Stimulated activated CD8-positive, alpha-beta memory T cell treated with anti-CD3 and anti-CD28 coated beads, Interleukin-7, amount 100 ng/mL, for 4 hours (primary cell): ENCODE data around the gene NCOA1.
A peak's percentile ranks its signal among the peaks of the same experiment; 100 is the strongest.
"Not testable (repeated sequence)": the region's sequence is repeated elsewhere in the genome, so short reads cannot be mapped to it uniquely, and the experiment has no call there.

Experiments
- DNase-seq, 2 donors: peaks; one replicate each; pipeline ENCODE4 v3.0.0-alpha.2; 2020; ENCODE audit warnings: low read depth in 2 of 2

Gene NCOA1

GRCh38 chr2:24490690-24491541, at the start of gene NCOA1:
TSS of gene NCOA1 (plus strand) at chr2:24491254. CDS start at chr2:24658678, 167,424 bp downstream.
- peak; percentile 85 to 88 for DNase-seq

GRCh38 chr2:24448797-24449196, 42.3 kb upstream of the NCOA1 start:
- no peak for DNase-seq

GRCh38 chr2:24449344-24449743, 41.7 kb upstream of the NCOA1 start:
- no peak for DNase-seq

- DNase-seq = no peak
Observed at GRCh38 chr2:24451805-24452501, 39.1 kb upstream of the NCOA1 start.

- DNase-seq = no peak
Observed at GRCh38 chr2:24452502-24452885, 38.6 kb upstream of the NCOA1 start.

- DNase-seq = no peak
Observed at GRCh38 chr2:24453379-24454073, 37.5 kb upstream of the NCOA1 start.

GRCh38 chr2:24454294-24454693, 36.8 kb upstream of the NCOA1 start:
- no peak for DNase-seq

- DNase-seq = no peak
Observed at GRCh38 chr2:24456599-24457556, 34.2 kb upstream of the NCOA1 start.

- no peak for DNase-seq
Observed at GRCh38 chr2:24457696-24458386, 33.2 kb upstream of the NCOA1 start.

GRCh38 chr2:24459224-24460161, 31.6 kb upstream of the NCOA1 start:
- no peak for DNase-seq

- DNase-seq = no peak
Observed at GRCh38 chr2:24461685-24462084, 29.4 kb upstream of the NCOA1 start.

GRCh38 chr2:24463271-24463670, 27.8 kb upstream of the NCOA1 start:
- DNase-seq = no peak

- no peak for DNase-seq
Observed at GRCh38 chr2:24466871-24467870, 23.9 kb upstream of the NCOA1 start.

GRCh38 chr2:24468453-24468852, 22.6 kb upstream of the NCOA1 start:
- not testable (repeated sequence) for DNase-seq

- DNase-seq = no peak
Observed at GRCh38 chr2:24469148-24469650, 21.9 kb upstream of the NCOA1 start.

GRCh38 chr2:24471662-24472061, 19.4 kb upstream of the NCOA1 start:
- no peak for DNase-seq

GRCh38 chr2:24472416-24472815, 18.6 kb upstream of the NCOA1 start:
- DNase-seq = no peak

- no peak for DNase-seq
Observed at GRCh38 chr2:24473626-24474025, 17.4 kb upstream of the NCOA1 start.
